CMK (cell line): ENCODE results near the gene ZSWIM8.

Experiments used
- DNase-seq: peaks from one replicate; pipeline ENCODE4 v3.0.0-alpha.2; 2010; ENCODE audit warnings: low read depth

Gene ZSWIM8

GRCh38 chr10:73798087-73798486 lies 12.7 kb downstream of the ZSWIM8 start:
- no peak for DNase-seq

DNA sequence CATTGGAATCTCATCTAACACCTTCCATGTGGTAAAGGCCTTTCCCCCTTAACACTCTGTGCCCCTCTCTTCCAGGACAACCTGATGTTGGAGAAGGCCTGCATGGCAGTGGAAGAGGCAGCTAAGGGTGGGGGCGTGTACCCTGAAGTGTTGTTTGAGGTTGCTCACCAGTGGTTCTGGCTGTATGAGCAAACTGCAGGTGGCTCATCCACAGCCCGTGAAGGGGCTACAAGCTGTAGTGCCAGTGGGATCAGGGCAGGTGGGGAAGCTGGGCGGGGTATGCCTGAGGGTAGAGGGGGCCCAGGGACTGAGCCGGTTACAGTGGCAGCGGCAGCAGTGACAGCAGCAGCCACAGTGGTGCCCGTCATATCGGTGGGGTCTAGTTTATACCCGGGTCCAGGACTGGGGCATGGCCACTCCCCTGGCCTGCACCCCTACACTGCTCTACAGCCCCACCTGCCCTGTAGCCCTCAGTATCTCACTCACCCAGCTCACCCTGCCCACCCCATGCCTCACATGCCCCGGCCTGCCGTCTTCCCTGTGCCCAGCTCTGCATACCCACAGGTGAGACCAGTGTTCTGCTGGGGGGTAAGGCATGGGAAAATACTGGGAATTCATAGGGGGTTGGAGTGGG lies 13.6 kb downstream of the ZSWIM8 start:
- no peak for DNase-seq

- no peak for DNase-seq
Measured at GRCh38 chr10:73799899-73800559, 14.6 kb downstream of the ZSWIM8 start.

GRCh38 chr10:73800560-73801252 lies 15.3 kb downstream of the ZSWIM8 start:
- DNase-seq, result no peak

GRCh38 chr10:73801253-73801590 lies 15.8 kb downstream of the ZSWIM8 start:
- no peak for DNase-seq

DNA sequence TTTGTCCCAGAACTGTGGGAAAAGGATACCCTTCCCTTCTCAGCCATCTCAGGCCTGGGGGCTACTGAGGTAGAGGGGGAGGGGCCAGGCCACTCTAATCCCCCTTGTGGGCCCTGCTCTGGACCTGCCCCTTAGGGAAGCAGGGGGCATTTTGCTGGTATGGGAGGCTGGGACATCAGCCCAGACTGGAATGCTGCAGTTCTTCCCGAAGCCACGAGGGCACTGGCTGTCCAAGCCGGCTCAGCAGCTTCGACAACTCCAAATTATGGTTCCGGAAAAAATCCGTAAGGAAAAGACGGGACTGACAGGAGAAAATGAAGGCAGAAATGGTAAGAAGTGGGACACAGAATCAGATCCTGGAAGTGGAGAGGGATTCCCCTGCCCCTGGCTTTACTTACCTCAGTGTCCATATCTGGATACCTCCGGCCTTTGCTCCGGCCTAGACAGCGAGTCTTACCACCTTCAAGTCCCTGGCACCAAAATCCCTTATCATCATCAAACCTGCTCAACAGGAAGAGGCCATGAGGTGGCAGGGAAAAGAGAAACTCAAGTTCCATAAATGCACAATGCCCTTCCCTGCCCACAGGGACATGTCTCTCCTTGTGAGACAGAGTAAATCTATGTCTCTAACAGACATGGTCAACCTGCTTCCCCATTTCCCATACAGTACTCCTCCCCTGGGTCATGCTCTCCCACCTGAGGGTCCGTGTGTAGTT lies 17.0 kb downstream of the ZSWIM8 start:
- no peak for DNase-seq

- DNase-seq, result no peak
Measured at GRCh38 chr10:73803680-73804286, 18.4 kb downstream of the ZSWIM8 start.

DNA sequence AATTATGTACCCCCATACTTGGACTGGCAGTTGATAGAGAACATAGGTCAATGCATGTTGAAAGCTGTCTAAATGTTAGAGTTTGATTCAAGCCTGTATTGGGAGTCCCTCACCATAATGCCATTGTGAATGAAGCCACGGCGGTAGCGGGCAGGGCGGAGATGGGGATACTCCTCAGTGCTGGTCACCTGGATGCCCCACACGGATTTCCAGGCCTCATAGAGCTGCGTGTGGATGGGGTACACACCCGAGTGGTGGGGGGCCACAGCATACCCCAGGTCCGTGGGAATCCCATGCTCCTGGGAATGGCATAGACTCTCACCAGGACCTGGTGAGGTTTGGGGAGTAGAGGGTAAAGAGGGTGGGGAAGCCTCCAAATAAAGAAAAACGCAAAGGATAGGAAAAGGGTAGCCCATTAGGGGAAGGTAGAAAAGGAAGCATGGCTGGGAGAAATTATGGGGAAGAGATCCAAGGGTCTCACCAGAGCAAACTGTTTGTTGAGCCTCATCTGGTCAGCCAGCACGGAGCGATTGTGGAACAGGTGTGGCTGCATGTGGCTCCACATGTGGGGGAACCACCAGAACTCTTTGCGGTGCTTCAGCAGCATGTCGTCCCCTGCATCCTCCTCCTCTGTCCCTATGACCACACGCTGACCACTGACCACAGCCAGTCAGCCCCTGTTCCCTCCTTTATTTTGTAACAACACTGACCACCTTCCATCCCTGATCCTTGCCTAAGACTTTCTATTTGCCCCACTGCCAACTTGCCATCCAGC lies 21.0 kb downstream of the ZSWIM8 start:
- no peak for DNase-seq

DNA sequence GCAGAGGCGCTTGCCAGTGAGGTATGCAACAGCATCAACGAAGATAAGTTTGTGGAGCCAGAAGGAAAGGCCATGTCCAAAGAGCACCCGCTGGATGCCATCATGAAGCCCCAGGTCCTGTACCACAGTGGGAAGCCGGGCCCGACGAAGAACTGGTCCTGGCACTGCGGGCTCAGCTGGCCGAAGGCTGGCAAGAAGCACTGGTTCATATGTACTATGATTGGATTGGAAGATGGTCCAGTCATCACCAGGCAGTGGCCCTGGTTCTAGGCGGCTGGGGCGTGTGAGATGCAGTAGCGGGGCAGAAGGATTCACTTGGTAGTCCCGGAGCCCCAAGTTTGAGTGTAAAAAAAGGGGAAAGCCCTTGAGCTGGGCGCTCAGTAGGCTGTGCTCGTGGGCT lies 22.1 kb downstream of the ZSWIM8 start:
- DNase-seq, result no peak

- DNase-seq, result no peak
Measured at GRCh38 chr10:73808021-73808815, 22.8 kb downstream of the ZSWIM8 start.

GRCh38 chr10:73809061-73809818 lies 23.8 kb downstream of the ZSWIM8 start:
- no peak for DNase-seq

DNA sequence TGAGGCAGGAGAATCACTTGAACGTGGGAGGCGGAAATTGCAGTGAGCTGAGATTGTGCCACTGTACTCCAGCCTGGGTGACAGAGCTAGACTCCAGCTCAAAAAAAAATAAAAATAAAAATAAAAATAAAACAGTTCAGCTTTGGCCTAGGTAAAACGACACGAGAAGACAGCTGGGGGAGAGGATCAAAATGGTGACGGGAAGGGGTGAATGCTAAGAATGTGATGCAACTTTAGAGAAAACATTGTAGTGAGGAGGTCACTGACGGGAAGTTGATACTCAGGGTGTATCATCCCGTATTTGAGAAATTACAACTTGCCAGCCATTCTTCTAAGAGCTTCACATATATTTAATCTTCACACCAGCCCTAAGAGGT lies 24.9 kb downstream of the ZSWIM8 start:
- DNase-seq, result no peak

DNA sequence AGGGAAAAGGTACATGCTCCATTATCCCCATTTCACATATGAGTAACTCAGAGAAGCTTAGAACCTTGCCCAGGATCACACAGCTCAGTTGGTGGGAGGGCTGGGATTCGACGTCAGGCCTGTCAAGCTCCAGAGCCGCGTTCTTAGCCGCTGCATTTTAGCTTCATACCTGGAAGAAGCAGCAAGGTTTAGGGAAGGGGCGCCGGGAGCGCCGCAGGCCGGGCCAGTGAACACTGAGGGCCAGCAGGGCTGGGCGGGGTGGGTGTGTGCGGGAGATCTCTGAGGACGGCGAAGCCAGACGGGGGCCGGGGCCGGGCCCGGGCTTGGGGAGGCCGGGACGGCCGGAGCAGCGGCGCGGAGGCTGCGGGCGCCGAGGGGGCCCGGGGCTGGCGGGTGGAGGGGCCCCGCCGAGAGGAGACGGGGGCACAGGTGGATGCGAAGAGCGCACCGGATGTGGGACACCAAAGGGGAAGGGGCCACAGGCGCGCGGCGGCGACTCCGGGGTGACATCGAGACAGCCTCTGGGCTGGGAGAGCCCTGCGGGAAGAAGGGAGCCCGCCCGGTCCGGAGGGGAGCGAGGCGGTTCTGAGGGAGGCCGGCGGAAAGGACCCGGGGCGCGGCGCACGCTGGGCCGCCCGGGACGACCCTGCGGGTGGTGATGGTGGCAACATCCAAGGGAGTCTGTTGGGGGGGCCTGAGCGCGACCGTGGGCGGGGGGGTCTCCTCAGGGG lies 25.5 kb downstream of the ZSWIM8 start:
- DNase-seq, result peak; percentile 46

GRCh38 chr10:73812657-73813056 lies 27.3 kb downstream of the ZSWIM8 start:
- DNase-seq, result no peak

- no peak for DNase-seq
Measured at GRCh38 chr10:73813333-73813732, 27.9 kb downstream of the ZSWIM8 start.

GRCh38 chr10:73814276-73814895 lies 29.0 kb downstream of the ZSWIM8 start:
- DNase-seq, result no peak

GRCh38 chr10:73814896-73815718 lies 29.7 kb downstream of the ZSWIM8 start:
- DNase-seq, result no peak

DNA sequence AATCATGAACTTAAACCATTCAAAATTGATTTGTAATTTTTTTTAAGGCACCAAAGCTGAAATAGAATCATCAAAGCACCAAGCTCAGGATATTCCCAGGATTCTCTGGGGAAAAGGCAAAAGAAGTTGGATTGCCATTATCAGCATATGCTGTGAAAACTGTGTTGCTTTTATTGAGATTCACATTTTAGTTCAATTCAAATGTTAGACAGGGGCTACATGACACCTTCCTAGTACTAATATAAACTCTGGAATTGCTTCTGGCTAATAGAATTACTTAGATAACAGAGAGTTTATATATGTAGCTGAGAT lies 30.3 kb downstream of the ZSWIM8 start:
- DNase-seq, result no peak
